IMR-90 (cell line): ENCODE results near the gene AHR. TPM values are rescaled to one million over a fixed set of nuclear protein-coding genes. Genes with fewer than 3 reads are reported as not detected.

Experiments used
- ATAC-seq: fragments of 200-7000 bp; cut with Tn5 transposase; 2 replicates; pipeline ENCODE4 v1.9.1; 2020; ENCODE audit warnings: low read depth, mild to moderate bottlenecking, moderate library complexity
- BruUV-seq: library from RNA; stranded (reverse); fragments of 400-500 nt; replicated peaks from 2 replicates; lab custom pipeline; 2021; lab: Mats Ljungman, UMichigan
- CTCF ChIA-PET: fragments of 300-600 bp; formaldehyde crosslinking; extraction: SDS; loops from one replicate; lab custom pipeline; 2021; ENCODE audit warnings: antibody characterized with exemption; lab: Yijun Ruan, JAX
- POLR2A ChIA-PET: fragments of 300-600 bp; sonication (Branson Sonifier 250); formaldehyde crosslinking; loops from one replicate; lab custom pipeline; 2022; ENCODE audit warnings: antibody characterized with exemption; ENCODE audit not compliant: unreplicated experiment; lab: Charles Lee
- DNase-seq: peaks from one replicate; pipeline ENCODE4 v3.0.0; 2013
- H2AFZ ChIP-seq: replicated peaks from 2 replicates; pipeline ENCODE3; 2013; ENCODE audit warnings: low read length, mild to moderate bottlenecking; ENCODE audit not compliant: poor library complexity
- H2AK5ac ChIP-seq: 2 replicates; pipeline ENCODE4 v1.6.1; 2013; ENCODE audit warnings: low read depth, low read length, inconsistent platforms
- H2AK9ac ChIP-seq: replicated peaks from 2 replicates; pipeline ENCODE3; 2013; ENCODE audit warnings: mild to moderate bottlenecking, low read depth, low read length, moderate library complexity; ENCODE audit not compliant: poor library complexity
- H2BK120ac ChIP-seq: 2 replicates; pipeline ENCODE4 v1.6.1; 2013; ENCODE audit warnings: low read depth, low read length, inconsistent platforms
- H2BK15ac ChIP-seq: 3 replicates; pipeline ENCODE4 v1.6.1; 2013; ENCODE audit warnings: low read depth, low read length, inconsistent platforms
- H2BK20ac ChIP-seq: 2 replicates; pipeline ENCODE4 v1.6.1; 2013; ENCODE audit warnings: low read depth, mild to moderate bottlenecking, inconsistent platforms, low read length, moderate library complexity
- H2BK5ac ChIP-seq: 2 replicates; pipeline ENCODE4 v1.6.1; 2013; ENCODE audit warnings: mild to moderate bottlenecking, low read depth, low read length, inconsistent platforms; ENCODE audit not compliant: poor library complexity, severe bottlenecking
- H3K14ac ChIP-seq: replicated peaks from 2 replicates; pipeline ENCODE4 v1.6.1; 2013; ENCODE audit warnings: low read depth, low read length, inconsistent platforms
- H3K18ac ChIP-seq: 2 replicates; pipeline ENCODE4 v1.6.1; 2013; ENCODE audit warnings: low read depth, low read length, control low read depth
- H3K23ac ChIP-seq: 2 replicates; pipeline ENCODE4 v1.6.1; 2013; ENCODE audit warnings: low read depth, low read length, inconsistent platforms
- H3K27ac ChIP-seq: 2 replicates; pipeline ENCODE4 v1.5.1; 2013; ENCODE audit warnings: mild to moderate bottlenecking, control low read depth, low read length; ENCODE audit not compliant: insufficient read depth
- H3K27me3 ChIP-seq: 2 replicates; pipeline ENCODE4 v1.6.1; 2013; ENCODE audit warnings: low read length; ENCODE audit not compliant: control insufficient read depth, insufficient read depth
- H3K36me3 ChIP-seq: 2 replicates; pipeline ENCODE4 v1.6.1; 2013; ENCODE audit warnings: low read length, mixed read lengths; ENCODE audit not compliant: control insufficient read depth, insufficient read depth
- H3K4ac ChIP-seq: 2 replicates; pipeline ENCODE4 v1.6.1; 2013; ENCODE audit warnings: low read depth, low read length, inconsistent platforms
- H3K4me1 ChIP-seq: 2 replicates; pipeline ENCODE4 v1.6.1; 2013; ENCODE audit warnings: low read length, mixed read lengths; ENCODE audit not compliant: control insufficient read depth, insufficient read depth
- H3K4me2 ChIP-seq: 2 replicates; pipeline ENCODE4 v1.6.1; 2013; ENCODE audit warnings: low read depth, mild to moderate bottlenecking, control low read depth, low read length, moderate library complexity
- H3K4me3 ChIP-seq: 2 replicates; pipeline ENCODE4 v1.5.1; 2013; ENCODE audit warnings: low read depth, mild to moderate bottlenecking, control low read depth, low read length, moderate library complexity; ENCODE audit not compliant: insufficient read depth
- H3K56ac ChIP-seq: 2 replicates; pipeline ENCODE4 v1.6.1; 2013; ENCODE audit warnings: low read length, inconsistent platforms; ENCODE audit not compliant: insufficient read depth; ENCODE audit errors: extremely low read depth
- H3K79me1 ChIP-seq, 2 experiments: 2 replicates each; pipeline ENCODE4 v1.6.1; 2013; ENCODE audit warnings: low read length in 2 of 2, inconsistent platforms in 1 of 2, low read depth in 1 of 2
- H3K9ac ChIP-seq: 2 replicates; pipeline ENCODE4 v1.6.1; 2013; ENCODE audit warnings: low read depth, low read length, control low read depth
- H3K9me1 ChIP-seq: 2 replicates; pipeline ENCODE4 v1.6.1; 2013; ENCODE audit warnings: low read length, inconsistent platforms; ENCODE audit not compliant: insufficient read depth
- H3K9me3 ChIP-seq: 2 replicates; pipeline ENCODE4 v1.6.1; 2013; ENCODE audit warnings: low read length; ENCODE audit not compliant: control insufficient read depth, insufficient read depth
- H4K20me1 ChIP-seq: 2 replicates; pipeline ENCODE4 v1.6.1; 2013; ENCODE audit warnings: low read length, inconsistent platforms; ENCODE audit not compliant: insufficient read depth
- H4K5ac ChIP-seq: 2 replicates; pipeline ENCODE4 v1.6.1; 2013; ENCODE audit warnings: mild to moderate bottlenecking, low read depth, low read length, control low read depth
- H4K8ac ChIP-seq, 2 experiments: 2 replicates each; pipeline ENCODE4 v1.6.1; 2013; ENCODE audit warnings: low read depth in 2 of 2, low read length in 2 of 2, control low read depth in 1 of 2, inconsistent platforms in 1 of 2
- H4K91ac ChIP-seq: 2 replicates; pipeline ENCODE4 v1.6.1; 2013; ENCODE audit warnings: low read depth, low read length, inconsistent platforms; ENCODE audit not compliant: insufficient read depth
- BHLHE40 ChIP-seq: fragments of 150-350 bp; IDR thresholded peaks from 2 replicates; pipeline ENCODE4 v1.6.1; 2016; ENCODE audit warnings: mild to moderate bottlenecking, low read depth, low read length
- CEBPB ChIP-seq: IDR thresholded peaks from 2 replicates; pipeline ENCODE4 v1.6.1; 2012; ENCODE audit warnings: low read depth, low read length, improper control_type of control experiment
- CHD1 ChIP-seq: IDR thresholded peaks from 2 replicates; pipeline ENCODE4 v1.6.1; 2012; ENCODE audit warnings: low read depth, low read length, improper control_type of control experiment
- FOS ChIP-seq: fragments of 150-350 bp; IDR thresholded peaks from 2 replicates; pipeline ENCODE4 v1.6.1; 2016; ENCODE audit warnings: low read depth, low read length
- MAFK ChIP-seq: IDR thresholded peaks from 2 replicates; pipeline ENCODE4 v1.6.1; 2012; ENCODE audit warnings: low read depth, low read length, improper control_type of control experiment
- MAZ ChIP-seq: IDR thresholded peaks from 2 replicates; pipeline ENCODE4 v1.6.1; 2012; ENCODE audit warnings: low read depth, mild to moderate bottlenecking, low read length, improper control_type of control experiment, moderate library complexity, borderline replicate concordance
- MXI1 ChIP-seq: IDR thresholded peaks from 2 replicates; pipeline ENCODE4 v1.6.1; 2012; ENCODE audit warnings: low read depth, mild to moderate bottlenecking, low read length, moderate library complexity, borderline replicate concordance
- NFE2L2 ChIP-seq: fragments of 150-350 bp; IDR thresholded peaks from 2 replicates; pipeline ENCODE4 v1.6.1; 2016; ENCODE audit warnings: low read depth, mild to moderate bottlenecking, low read length
- POLR2A ChIP-seq: IDR thresholded peaks from 2 replicates; pipeline ENCODE4 v1.6.1; 2012; ENCODE audit warnings: mild to moderate bottlenecking, low read depth, low read length
- RAD21 ChIP-seq: IDR thresholded peaks from 2 replicates; pipeline ENCODE4 v1.6.1; 2012; ENCODE audit warnings: low read length, improper control_type of control experiment
- RCOR1 ChIP-seq: IDR thresholded peaks from 2 replicates; pipeline ENCODE4 v1.6.1; 2012; ENCODE audit warnings: mild to moderate bottlenecking, low read length, improper control_type of control experiment; ENCODE audit not compliant: insufficient replicate concordance
- RFX5 ChIP-seq: IDR thresholded peaks from 2 replicates; pipeline ENCODE4 v1.8.0; 2012; ENCODE audit warnings: low read depth, mild to moderate bottlenecking, low read length, moderate library complexity
- SMC3 ChIP-seq: fragments of 150-350 bp; IDR thresholded peaks from 2 replicates; pipeline ENCODE4 v1.6.1; 2016; ENCODE audit warnings: low read depth, mild to moderate bottlenecking, antibody characterized with exemption, low read length, moderate library complexity
- dilution Hi-C: fragments of 300-500 bp; cut with HindIII; formaldehyde crosslinking; loops from one replicate; pipeline ENCODE4 v1.14.3; 2018; ENCODE audit warnings: low sequenced_read_pairs; ENCODE audit not compliant: unreplicated experiment
- in situ Hi-C: fragments of 300-500 bp; cut with MboI; formaldehyde crosslinking; loops from 3 replicates; pipeline ENCODE4 v1.14.3; 2019; ENCODE audit warnings: low sequenced_read_pairs, inconsistent platforms, mixed read lengths
- intact Hi-C: fragments of 100-400 bp; cut with micrococcal nuclease; formaldehyde crosslinking; loops from 2 replicates; pipeline ENCODE4 v1.10.0; 2022
- polyA plus RNA-seq, 3 experiments: library from polyadenylated mRNA; depleted of rRNA; stranded (reverse); fragments of >200 nt; gene quantifications; 2 replicates each; pipeline ENCODE4 v1.2.3, GENCODE V29; 2012; ENCODE audit warnings: low replicate concordance in 1 of 3
- total RNA-seq: library from RNA; depleted of rRNA; stranded (reverse); fragments of >200 nt; gene quantifications from 2 replicates; pipeline ENCODE4 v1.2.3, GENCODE V29; 2012
- TF ChIP-seq, protein P1 (sequence below): fragments of 150-350 bp; IDR thresholded peaks from 2 replicates; pipeline ENCODE4 v1.6.1; 2017; ENCODE audit warnings: mild to moderate bottlenecking, antibody characterized with exemption, low read length, low read depth
- TF ChIP-seq, protein P2 (sequence below): conservative IDR thresholded peaks from 2 replicates; pipeline ENCODE4 v1.5.1; 2012; ENCODE audit warnings: mild to moderate bottlenecking, low read depth, low read length, improper control_type of control experiment
- TF ChIP-seq, protein P3 (sequence below): fragments of 150-350 bp; IDR thresholded peaks from 2 replicates; pipeline ENCODE4 v1.6.1; 2016; ENCODE audit warnings: low read depth, mild to moderate bottlenecking, low read length, moderate library complexity, borderline replicate concordance

AHR gene
- total and polyA plus RNA-seq, 2 of the 4 experiments (the other 2 are of a cell fraction), result 6.9 to 55.2 TPM

DNA sequence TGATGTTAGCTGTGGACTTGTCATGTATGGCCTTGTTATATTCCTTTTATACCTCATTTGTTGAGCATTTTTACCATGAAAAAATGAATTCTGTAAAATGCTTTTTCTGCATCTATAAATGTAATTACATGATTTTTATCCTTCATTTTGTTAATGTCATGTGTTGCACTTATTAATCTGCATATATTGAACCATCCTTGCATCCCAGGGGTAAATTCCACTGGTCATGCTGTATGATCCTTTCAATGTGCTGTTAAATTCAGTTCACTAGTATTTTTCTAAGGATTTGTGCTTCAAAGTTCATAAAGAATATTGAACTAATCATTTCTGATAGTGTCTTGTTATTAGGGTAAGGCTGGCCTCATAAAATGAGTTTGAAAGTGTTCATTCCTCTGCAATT, 31.9 kb upstream of the AHR start:
- Histone ChIP-seq H2AK9ac (no peak overlapping the region), H3K56ac (no peak overlapping the region), H3K18ac (no peak overlapping the region), H2BK15ac (no peak overlapping the region), H4K5ac (no peak overlapping the region), H3K27me3 (no peaks in the 10 kb centered on the region), H3K4ac (no peak overlapping the region), H3K27ac (no peak overlapping the region), H3K79me1 (no peaks in the 10 kb centered on the region), H3K4me1 (no peaks in the 10 kb centered on the region), H2BK5ac (no peak overlapping the region), H2AFZ (no peak overlapping the region), H2BK20ac (no peak overlapping the region), H3K36me3 (no peaks in the 10 kb centered on the region), H3K14ac (no peak overlapping the region), H2AK5ac (no peak overlapping the region), H2BK120ac (no peak overlapping the region), H4K20me1 (no peaks in the 10 kb centered on the region), H3K9me1 (no peaks in the 10 kb centered on the region), H3K4me3 (no peak overlapping the region), H3K9ac (no peak overlapping the region), H3K4me2 (no peak overlapping the region), H3K9me3 (peaks cover 20% of the 10 kb centered on the region), H4K91ac (no peak overlapping the region), H3K23ac (no peak overlapping the region), H4K8ac (no peak overlapping the region)
- DNase-seq (no peak), ATAC-seq (no peak)
- no TSS peak for BruUV-seq
- ChIA-PET CTCF (no interaction called here), POLR2A (no interaction called here)
- intact Hi-C loops (no loop called here), dilution Hi-C loops (no loop called here), in situ Hi-C loops (no loop called here)
- TF ChIP-seq MAZ, result no peak
- TF ChIP-seq, protein P1, sequence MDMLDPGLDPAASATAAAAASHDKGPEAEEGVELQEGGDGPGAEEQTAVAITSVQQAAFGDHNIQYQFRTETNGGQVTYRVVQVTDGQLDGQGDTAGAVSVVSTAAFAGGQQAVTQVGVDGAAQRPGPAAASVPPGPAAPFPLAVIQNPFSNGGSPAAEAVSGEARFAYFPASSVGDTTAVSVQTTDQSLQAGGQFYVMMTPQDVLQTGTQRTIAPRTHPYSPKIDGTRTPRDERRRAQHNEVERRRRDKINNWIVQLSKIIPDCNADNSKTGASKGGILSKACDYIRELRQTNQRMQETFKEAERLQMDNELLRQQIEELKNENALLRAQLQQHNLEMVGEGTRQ, result no peak
- TF ChIP-seq FOS, result no peak
- no peak for TF ChIP-seq POLR2A
- TF ChIP-seq, protein P2, sequence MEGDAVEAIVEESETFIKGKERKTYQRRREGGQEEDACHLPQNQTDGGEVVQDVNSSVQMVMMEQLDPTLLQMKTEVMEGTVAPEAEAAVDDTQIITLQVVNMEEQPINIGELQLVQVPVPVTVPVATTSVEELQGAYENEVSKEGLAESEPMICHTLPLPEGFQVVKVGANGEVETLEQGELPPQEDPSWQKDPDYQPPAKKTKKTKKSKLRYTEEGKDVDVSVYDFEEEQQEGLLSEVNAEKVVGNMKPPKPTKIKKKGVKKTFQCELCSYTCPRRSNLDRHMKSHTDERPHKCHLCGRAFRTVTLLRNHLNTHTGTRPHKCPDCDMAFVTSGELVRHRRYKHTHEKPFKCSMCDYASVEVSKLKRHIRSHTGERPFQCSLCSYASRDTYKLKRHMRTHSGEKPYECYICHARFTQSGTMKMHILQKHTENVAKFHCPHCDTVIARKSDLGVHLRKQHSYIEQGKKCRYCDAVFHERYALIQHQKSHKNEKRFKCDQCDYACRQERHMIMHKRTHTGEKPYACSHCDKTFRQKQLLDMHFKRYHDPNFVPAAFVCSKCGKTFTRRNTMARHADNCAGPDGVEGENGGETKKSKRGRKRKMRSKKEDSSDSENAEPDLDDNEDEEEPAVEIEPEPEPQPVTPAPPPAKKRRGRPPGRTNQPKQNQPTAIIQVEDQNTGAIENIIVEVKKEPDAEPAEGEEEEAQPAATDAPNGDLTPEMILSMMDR, result no peak
- TF ChIP-seq CHD1, result no peak
- TF ChIP-seq NFE2L2, result no peak
- no peak for TF ChIP-seq RCOR1
- no peak for TF ChIP-seq CEBPB
- TF ChIP-seq RFX5, result no peak
- no peak for TF ChIP-seq BHLHE40
- TF ChIP-seq SMC3, result no peak
- TF ChIP-seq, protein P3, sequence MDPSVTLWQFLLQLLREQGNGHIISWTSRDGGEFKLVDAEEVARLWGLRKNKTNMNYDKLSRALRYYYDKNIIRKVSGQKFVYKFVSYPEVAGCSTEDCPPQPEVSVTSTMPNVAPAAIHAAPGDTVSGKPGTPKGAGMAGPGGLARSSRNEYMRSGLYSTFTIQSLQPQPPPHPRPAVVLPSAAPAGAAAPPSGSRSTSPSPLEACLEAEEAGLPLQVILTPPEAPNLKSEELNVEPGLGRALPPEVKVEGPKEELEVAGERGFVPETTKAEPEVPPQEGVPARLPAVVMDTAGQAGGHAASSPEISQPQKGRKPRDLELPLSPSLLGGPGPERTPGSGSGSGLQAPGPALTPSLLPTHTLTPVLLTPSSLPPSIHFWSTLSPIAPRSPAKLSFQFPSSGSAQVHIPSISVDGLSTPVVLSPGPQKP, result no peak
- no peak for TF ChIP-seq RAD21
- TF ChIP-seq MXI1, result no peak
- TF ChIP-seq MAFK, result no peak
